ENCODE data around the gene MEIOSIN.

MEIOSIN gene

GRCh38 chr19:45762870-45763631 is 29.8 kb downstream of the MEIOSIN start:
- in situ Hi-C loops (cut with MboI; ENCODE audit: low pct_unique_long_range_greater_than_20kb, low sequenced_read_pairs), result no loop called here
- no peak for DNase-seq

GRCh38 chr19:45763691-45764294 is 30.6 kb downstream of the MEIOSIN start:
- no peak for DNase-seq

GRCh38 chr19:45764475-45764874 is 31.2 kb downstream of the MEIOSIN start:
- no peak for DNase-seq
- in situ Hi-C loops (cut with MboI; ENCODE audit: low pct_unique_long_range_greater_than_20kb, low sequenced_read_pairs), result no loop called here

More at GRCh38 chr19:45763691-45764294, 30.6 kb downstream of the MEIOSIN start:
- in situ Hi-C loops (cut with MboI; ENCODE audit: low pct_unique_long_range_greater_than_20kb, low sequenced_read_pairs), result no loop called here

GRCh38 chr19:45764945-45765701 is 31.9 kb downstream of the MEIOSIN start:
- in situ Hi-C loops (cut with MboI; ENCODE audit: low pct_unique_long_range_greater_than_20kb, low sequenced_read_pairs), result no loop called here
- no peak for DNase-seq

- no peak for DNase-seq
- in situ Hi-C loops (cut with MboI; ENCODE audit: low pct_unique_long_range_greater_than_20kb, low sequenced_read_pairs), result no loop called here
These were observed 32.6 kb downstream of the MEIOSIN start for GRCh38 chr19:45765702-45766295.

- no peak for DNase-seq
- in situ Hi-C loops (cut with MboI; ENCODE audit: low pct_unique_long_range_greater_than_20kb, low sequenced_read_pairs), result no loop called here
These were observed 33.1 kb downstream of the MEIOSIN start for GRCh38 chr19:45766296-45766868.

- in situ Hi-C loops (cut with MboI; ENCODE audit: low pct_unique_long_range_greater_than_20kb, low sequenced_read_pairs), result no loop called here
- no peak for DNase-seq
These were observed 33.7 kb downstream of the MEIOSIN start for GRCh38 chr19:45766869-45767346.

GRCh38 chr19:45767410-45767880 is 34.2 kb downstream of the MEIOSIN start:
- in situ Hi-C loops (cut with MboI; ENCODE audit: low pct_unique_long_range_greater_than_20kb, low sequenced_read_pairs), result no loop called here
- DNase-seq, result no peak

GRCh38 chr19:45767881-45768654 is 34.8 kb downstream of the MEIOSIN start:
- DNase-seq, result no peak
- in situ Hi-C loops (cut with MboI; ENCODE audit: low pct_unique_long_range_greater_than_20kb, low sequenced_read_pairs), result no loop called here

- in situ Hi-C loops (cut with MboI; ENCODE audit: low pct_unique_long_range_greater_than_20kb, low sequenced_read_pairs), result no loop called here
- DNase-seq, result no peak
These were observed 35.4 kb downstream of the MEIOSIN start for GRCh38 chr19:45768655-45768983.

- DNase-seq, result peak; percentile 99
- in situ Hi-C loops (cut with MboI; ENCODE audit: low pct_unique_long_range_greater_than_20kb, low sequenced_read_pairs), result no loop called here
These were observed 35.9 kb downstream of the MEIOSIN start, which contains the start of gene SIX5 for GRCh38 chr19:45768984-45769782. Gene SIX5 (minus strand): TSS chr19:45769252. CDS start chr19:45768844, 408 bp downstream.

GRCh38 chr19:45769821-45770191 is 36.6 kb downstream of the MEIOSIN start:
- no peak for DNase-seq
- in situ Hi-C loops (cut with MboI; ENCODE audit: low pct_unique_long_range_greater_than_20kb, low sequenced_read_pairs), result no loop called here

- in situ Hi-C loops (cut with MboI; ENCODE audit: low pct_unique_long_range_greater_than_20kb, low sequenced_read_pairs), result no loop called here
- DNase-seq, result peak; percentile 91
These were observed 37.2 kb downstream of the MEIOSIN start for GRCh38 chr19:45770192-45771101.

- in situ Hi-C loops (cut with MboI; ENCODE audit: low pct_unique_long_range_greater_than_20kb, low sequenced_read_pairs), result no loop called here
- no peak for DNase-seq
These were observed 38.2 kb downstream of the MEIOSIN start for GRCh38 chr19:45771311-45771933.

GRCh38 chr19:45772130-45772840 is 39.0 kb downstream of the MEIOSIN start:
- in situ Hi-C loops (cut with MboI; ENCODE audit: low pct_unique_long_range_greater_than_20kb, low sequenced_read_pairs), result no loop called here
- no peak for DNase-seq

- in situ Hi-C loops (cut with MboI; ENCODE audit: low pct_unique_long_range_greater_than_20kb, low sequenced_read_pairs), result no loop called here
- DNase-seq, result no peak
These were observed 39.7 kb downstream of the MEIOSIN start for GRCh38 chr19:45772912-45773311.
